Measurements from ENCODE around the gene MAP1LC3B.

The MAP1LC3B gene

DNA sequence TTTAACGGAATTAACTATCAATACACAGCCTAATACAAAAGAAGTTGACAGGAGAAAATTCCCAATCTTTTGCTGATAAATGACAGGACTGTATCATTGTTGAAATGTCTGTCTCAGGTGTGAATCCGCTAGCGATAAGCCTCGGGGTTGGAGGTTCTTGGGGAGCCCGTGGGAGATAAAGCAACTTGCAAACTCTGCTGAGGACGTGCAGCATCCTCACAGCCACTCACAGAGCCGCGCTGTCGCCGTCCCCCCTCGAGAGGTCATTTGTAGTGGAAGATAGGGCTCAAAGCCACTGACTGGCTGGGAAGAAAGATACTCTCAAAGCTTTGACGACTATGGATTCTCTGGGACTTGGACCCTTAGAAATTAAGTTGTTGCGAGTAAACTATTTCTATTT, 17.0 kb downstream of the MAP1LC3B start:
- no peak for FAIRE-seq
- DNase-seq (ENCODE audit: low spot score), result no peak

DNA sequence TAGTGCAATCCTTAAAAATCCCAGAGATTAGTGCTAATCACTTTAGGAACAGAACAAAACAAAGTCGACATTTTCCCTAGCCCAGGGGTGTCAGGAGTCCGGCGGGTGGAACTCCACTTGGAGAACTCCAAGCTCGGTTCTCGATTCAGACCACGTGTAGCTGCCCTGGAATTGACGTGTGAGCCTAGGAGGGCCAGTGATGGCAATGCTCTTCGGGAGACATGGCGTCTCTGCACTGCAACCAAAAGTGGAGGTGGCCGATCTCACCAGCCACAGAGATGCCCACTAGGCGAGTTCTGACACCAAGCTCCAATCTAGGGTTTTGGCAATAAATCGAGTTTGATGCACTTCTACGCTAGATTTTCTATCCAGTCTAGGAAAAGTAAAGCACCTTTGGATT, 17.6 kb downstream of the MAP1LC3B start:
- FAIRE-seq (no peak), DNase-seq (ENCODE audit: low spot score) (no peak)

DNA sequence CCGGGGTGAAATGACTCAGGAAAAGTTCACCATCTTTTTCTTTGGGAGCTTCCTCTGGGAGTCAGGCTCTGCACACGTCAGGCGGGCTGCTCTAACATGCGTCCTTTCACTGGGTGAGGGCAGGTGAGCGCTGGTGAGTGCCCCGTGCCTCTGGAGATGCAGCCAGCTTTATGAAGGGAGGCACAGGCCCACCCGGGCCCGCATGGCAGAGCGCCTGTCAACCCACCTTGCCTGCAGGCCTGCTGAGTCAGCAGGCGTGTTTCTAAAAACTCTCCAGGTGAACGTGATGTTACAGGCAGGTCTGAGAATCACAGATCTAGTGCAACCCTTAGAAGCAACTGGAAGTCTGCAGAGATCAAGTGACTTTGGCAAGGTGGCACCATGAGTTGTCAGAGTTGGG, 18.4 kb downstream of the MAP1LC3B start:
- DNase-seq (ENCODE audit: low spot score), result no peak
- no peak for FAIRE-seq

DNA sequence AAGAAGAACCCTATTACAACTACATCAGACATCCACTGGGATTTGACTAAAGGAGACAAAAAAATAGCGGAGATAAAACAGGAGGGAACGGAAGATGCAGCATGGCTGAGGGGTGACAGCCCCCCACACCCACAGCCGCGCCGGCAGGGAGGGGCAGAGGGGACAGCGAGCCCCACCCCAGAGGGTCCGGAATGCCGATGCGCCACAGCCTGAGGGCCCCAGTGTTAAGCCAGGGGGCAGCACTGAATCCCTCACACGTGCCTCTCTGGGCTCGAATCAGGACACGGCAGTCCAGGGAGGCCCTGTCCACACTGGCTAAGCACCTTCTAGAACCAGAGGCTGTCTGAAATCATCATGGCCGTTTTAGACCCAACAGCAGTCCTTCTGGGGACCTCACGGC, 18.8 kb downstream of the MAP1LC3B start:
- DNase-seq (ENCODE audit: low spot score) (no peak), FAIRE-seq (no peak)

DNA sequence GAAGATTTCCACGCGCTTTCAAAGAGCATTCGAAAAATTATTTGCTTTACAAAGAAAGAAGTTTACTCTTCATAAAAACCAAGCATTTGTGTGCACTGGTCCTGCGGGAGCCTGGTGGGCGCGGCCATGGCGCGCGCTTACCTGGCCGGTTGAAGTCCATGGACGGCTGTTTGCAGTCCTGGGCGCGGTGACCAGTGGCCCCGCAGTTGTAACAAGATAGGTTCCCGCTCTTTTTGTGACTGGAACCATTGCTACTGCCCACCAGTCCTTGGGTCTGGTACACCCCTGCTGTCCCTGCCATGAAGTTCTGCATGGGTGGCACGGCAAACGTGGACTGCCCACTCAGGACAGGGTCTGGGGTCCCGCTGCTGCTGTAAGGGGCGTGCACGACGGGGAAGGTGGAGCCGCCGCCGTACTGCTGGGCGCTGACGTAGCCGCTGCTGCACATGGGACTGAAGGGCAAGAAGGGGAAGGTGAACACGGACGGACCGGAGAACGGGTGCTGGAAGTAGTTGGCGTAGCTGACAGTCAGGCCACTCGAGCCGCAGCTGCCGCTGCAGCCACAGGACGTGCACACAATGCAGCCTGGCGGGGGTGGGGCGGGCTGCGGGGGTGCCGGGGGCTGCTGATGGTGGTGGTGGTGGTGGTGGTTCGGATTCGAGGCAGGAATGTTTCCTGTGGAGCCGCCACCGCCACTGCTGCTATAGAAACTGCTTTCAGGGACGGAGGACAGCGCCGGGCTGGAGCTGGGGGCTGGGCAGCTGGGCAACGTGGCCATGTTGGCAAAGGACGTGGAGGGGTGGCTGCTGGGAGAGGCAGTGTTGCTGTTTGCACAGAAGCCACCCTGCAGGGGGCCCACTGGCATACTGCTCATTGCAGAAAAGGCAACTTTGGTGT, 19.5 kb downstream of the MAP1LC3B start:
- no peak for DNase-seq (ENCODE audit: low spot score)
- no peak for FAIRE-seq

DNA sequence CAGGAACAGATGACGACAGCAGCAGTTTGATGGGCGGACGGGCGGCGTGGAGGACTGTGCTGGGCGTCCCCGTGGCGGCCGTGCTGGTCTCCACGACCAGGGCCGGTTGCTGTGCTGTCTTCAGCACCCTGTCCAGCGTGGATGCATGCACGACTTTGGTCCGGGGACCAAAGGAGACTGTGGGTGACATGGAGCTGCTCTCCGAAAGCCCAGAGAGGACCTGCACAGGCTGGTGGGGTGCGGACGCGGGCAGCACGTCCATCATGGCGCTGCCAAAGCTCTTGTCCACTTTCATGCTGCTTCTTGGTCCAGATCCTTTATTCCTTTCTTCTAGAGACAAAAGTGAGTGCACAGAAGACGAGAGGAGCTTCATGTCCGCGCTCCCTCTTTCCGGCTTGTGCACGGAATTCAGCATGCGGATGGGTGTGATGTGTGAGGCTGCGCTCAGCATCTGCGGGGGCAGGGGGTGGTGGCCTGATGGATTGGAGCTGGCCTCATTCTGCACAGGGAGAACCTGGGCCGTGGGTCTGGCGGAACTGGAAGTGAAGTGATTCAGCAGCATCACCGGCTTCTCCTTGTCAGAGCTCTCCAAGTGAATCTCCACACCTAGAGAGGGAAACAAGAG, 20.3 kb downstream of the MAP1LC3B start:
- no peak for FAIRE-seq
- DNase-seq (ENCODE audit: low spot score), result no peak

- no peak for DNase-seq (ENCODE audit: low spot score)
- no peak for FAIRE-seq
Observed at GRCh38 chr16:87412996-87413421, 20.9 kb downstream of the MAP1LC3B start.

DNA sequence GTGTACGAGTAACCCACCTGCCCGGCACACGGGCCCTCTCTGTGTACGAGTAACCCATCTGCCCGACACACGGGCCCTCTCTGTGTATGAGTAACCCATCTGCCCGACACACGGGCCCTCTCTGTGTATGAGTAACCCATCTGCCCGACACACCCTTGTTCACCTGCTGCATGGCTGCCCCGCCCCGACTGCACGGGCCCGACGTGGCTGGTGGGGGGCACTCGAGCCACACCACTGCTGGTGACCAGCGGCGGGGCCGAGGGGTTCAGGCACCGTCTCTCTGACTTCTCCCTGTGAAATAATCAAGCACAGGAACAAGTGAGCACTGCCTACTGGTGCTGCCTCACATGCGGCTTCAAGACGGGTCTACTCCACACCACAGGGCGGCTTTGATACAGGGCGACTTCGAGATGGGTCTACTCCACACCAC, 22.1 kb downstream of the MAP1LC3B start:
- DNase-seq (ENCODE audit: low spot score) (no peak), FAIRE-seq (no peak)

GRCh38 chr16:87415441-87415840, 23.3 kb downstream of the MAP1LC3B start:
- FAIRE-seq, result no peak

GRCh38 chr16:87416826-87417527, 24.8 kb downstream of the MAP1LC3B start:
- DNase-seq (ENCODE audit: low spot score), result no peak
- no peak for FAIRE-seq

More at GRCh38 chr16:87415441-87415840, 23.3 kb downstream of the MAP1LC3B start:
- DNase-seq (ENCODE audit: low spot score), result no peak

GRCh38 chr16:87417528-87417910, 25.4 kb downstream of the MAP1LC3B start:
- FAIRE-seq (no peak), DNase-seq (ENCODE audit: low spot score) (no peak)

- no peak for FAIRE-seq
Observed at GRCh38 chr16:87418216-87418615, 26.1 kb downstream of the MAP1LC3B start.

DNA sequence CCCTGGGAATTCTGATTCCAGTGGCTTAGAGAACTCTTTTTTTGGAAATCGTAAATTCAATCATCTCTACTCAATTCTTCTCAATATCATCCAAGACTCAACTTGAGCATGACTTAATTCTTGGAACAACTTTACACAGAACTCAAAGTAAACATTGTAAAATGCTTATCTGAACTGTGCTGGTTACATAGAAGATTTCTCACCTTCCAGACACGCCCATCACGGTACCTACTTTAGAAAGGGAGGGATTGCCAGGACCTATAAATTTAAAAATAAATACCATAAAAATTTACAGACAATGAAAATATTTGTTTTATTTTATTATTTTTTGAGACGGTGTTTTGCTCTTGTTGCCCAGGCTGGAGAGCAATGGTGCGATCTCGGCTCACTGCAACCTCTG, 26.5 kb downstream of the MAP1LC3B start:
- no peak for FAIRE-seq

More at GRCh38 chr16:87418216-87418615, 26.1 kb downstream of the MAP1LC3B start:
- DNase-seq (ENCODE audit: low spot score), result no peak

DNA sequence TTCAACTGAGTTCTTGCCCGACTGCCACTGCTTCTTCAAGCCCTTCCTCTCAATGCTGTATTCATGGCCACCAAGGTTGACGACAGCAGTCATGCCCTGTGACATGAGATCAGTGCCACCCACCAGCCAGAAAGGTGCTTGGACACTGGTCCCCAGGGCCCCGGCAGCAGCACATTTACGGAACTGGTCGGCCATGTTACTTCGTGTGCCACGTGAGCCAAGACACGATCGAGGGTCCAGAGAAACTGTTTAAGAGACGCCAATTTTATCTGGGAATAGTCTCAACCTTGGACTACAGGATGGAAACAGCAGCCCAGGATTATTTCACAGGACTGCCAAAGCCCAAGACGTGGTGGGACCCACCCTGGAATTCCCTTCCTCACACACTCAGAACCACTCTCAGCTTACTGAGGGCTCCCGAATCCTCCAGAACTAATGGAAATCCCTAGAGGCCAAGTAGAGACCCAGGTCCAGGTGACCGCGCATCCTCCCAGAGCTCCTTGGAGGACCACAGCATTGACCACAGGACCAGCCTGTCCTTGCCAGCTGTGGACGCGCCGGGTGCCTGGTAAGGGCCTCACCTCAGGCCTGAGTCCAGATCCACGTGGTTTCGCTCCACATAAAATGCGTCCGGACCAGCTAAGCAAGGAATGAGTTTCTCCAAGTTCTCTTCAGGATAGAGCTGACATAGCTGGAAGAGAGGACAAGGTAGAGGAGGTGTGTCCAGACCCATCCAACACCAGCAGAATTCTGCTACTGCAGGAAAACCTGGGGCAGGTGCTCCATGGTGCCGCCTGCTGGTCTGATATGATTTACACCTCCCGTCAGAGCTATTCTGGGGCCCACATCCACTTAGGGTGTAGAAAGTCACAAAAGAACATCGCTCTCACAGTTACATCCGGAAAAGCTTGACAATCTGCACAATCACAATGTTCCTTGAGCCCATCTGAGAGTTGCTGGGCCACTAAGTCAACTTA, 28.2 kb downstream of the MAP1LC3B start:
- FAIRE-seq, result no peak
- DNase-seq (ENCODE audit: low spot score), result no peak

More for the DNA sequence above, 26.5 kb downstream of the MAP1LC3B start:
- DNase-seq (ENCODE audit: low spot score), result no peak

- FAIRE-seq (no peak), DNase-seq (ENCODE audit: low spot score) (no peak)
Observed at GRCh38 chr16:87421003-87421912, 29.1 kb downstream of the MAP1LC3B start.

DNA sequence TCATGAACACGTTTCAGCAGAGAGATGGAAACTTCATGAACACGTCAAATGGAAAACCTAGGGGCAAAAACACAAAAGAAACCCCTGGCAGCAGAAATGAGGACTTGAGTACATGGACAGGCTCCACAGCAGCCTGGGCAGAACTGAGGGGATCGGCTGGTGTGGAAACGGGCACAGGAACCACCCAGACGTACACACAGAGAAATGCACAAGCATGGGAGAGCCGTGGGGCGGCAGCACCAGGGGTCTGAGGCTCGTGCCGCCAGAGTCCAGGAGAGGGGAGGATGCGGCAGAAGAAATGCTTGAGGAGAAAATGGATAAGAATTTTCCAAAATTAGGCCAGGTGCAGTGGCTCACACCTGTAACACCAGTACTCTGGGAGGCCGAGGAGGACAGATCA, 30.0 kb downstream of the MAP1LC3B start:
- no peak for FAIRE-seq
- no peak for DNase-seq (ENCODE audit: low spot score)

DNA sequence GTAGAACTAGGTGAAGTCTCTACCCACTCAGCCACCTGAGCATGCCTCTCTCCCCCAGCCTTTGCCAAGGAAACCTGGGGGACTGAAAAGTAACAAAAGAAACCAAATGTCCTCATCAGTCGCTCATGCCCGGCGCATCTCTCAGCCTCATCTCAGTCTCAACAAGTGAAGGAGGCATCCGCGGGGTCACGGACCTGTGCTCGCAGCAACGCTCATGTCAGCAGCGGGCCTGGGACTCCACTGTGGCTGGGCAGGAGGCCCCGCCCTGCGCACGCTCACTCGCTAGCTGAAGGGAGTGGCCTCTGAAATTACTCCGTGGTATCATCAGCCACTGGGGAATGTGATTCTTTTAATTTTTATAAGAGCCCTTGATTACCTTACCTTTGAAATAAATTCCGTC, 31.3 kb downstream of the MAP1LC3B start:
- DNase-seq (ENCODE audit: low spot score) (no peak), FAIRE-seq (no peak)

- DNase-seq (ENCODE audit: low spot score) (no peak), FAIRE-seq (no peak)
Observed at GRCh38 chr16:87424266-87424665, 32.1 kb downstream of the MAP1LC3B start.

- DNase-seq (ENCODE audit: low spot score), result no peak
- no peak for FAIRE-seq
Observed at GRCh38 chr16:87425941-87426340, 33.8 kb downstream of the MAP1LC3B start.
